Rectal smooth muscle tissue (tissue), 1 donor: ENCODE results near the gene IGF1R.

Experiments
- H3K27ac ChIP-seq: one replicate; pipeline ENCODE4 v1.7.0; 2013; ENCODE audit warnings: low read depth, low read length, inconsistent platforms
- H3K27me3 ChIP-seq: one replicate; pipeline ENCODE4 v1.7.0; 2013; ENCODE audit warnings: low read length; ENCODE audit not compliant: control insufficient read depth, insufficient read depth
- H3K36me3 ChIP-seq: one replicate; pipeline ENCODE4 v1.7.0; 2013; ENCODE audit warnings: low read length; ENCODE audit not compliant: control insufficient read depth, insufficient read depth
- H3K4me1 ChIP-seq: one replicate; pipeline ENCODE4 v1.7.0; 2013; ENCODE audit warnings: low read length; ENCODE audit not compliant: control insufficient read depth, insufficient read depth
- H3K4me3 ChIP-seq: one replicate; pipeline ENCODE4 v1.7.0; 2013; ENCODE audit warnings: low read length
- H3K9ac ChIP-seq: one replicate; pipeline ENCODE4 v1.7.0; 2013; ENCODE audit warnings: low read length

The IGF1R gene

GRCh38 chr15:98967916-98968315 lies 319.6 kb downstream of the IGF1R start:
- Histone ChIP-seq H3K27ac (no peak overlapping the region), H3K9ac (no peak overlapping the region), H3K27me3 (no peaks in the 10 kb centered on the region), H3K4me1 (peaks cover 3% of the 10 kb centered on the region), H3K4me3 (no peak overlapping the region), H3K36me3 (no peaks in the 10 kb centered on the region)

GRCh38 chr15:98968576-98968975 lies 320.2 kb downstream of the IGF1R start:
- Histone ChIP-seq H3K36me3 (no peaks in the 10 kb centered on the region), H3K27me3 (no peaks in the 10 kb centered on the region), H3K4me1 (peaks cover 3% of the 10 kb centered on the region)

GRCh38 chr15:98969126-98969735 lies 320.9 kb downstream of the IGF1R start:
- no peak overlapping the region for H3K4me3 ChIP-seq
- no peak overlapping the region for H3K9ac ChIP-seq
- no peaks in the 10 kb centered on the region for H3K27me3 ChIP-seq
- peaks cover 3% of the 10 kb centered on the region for H3K4me1 ChIP-seq
- H3K36me3 ChIP-seq, result no peaks in the 10 kb centered on the region
- H3K27ac ChIP-seq, result no peak overlapping the region

More at GRCh38 chr15:98968576-98968975, 320.2 kb downstream of the IGF1R start:
- Histone ChIP-seq H3K4me3 (no peak overlapping the region), H3K9ac (no peak overlapping the region), H3K27ac (no peak overlapping the region)

- no peaks in the 10 kb centered on the region for H3K36me3 ChIP-seq
- H3K27me3 ChIP-seq, result no peaks in the 10 kb centered on the region
- H3K27ac ChIP-seq, result no peak overlapping the region
- H3K4me1 ChIP-seq, result peaks cover 3% of the 10 kb centered on the region
- H3K9ac ChIP-seq, result no peak overlapping the region
- H3K4me3 ChIP-seq, result no peak overlapping the region
Observed at GRCh38 chr15:98970799-98971198, 322.5 kb downstream of the IGF1R start.

- H3K4me3 ChIP-seq, result no peak overlapping the region
- no peaks in the 10 kb centered on the region for H3K27me3 ChIP-seq
- no peak overlapping the region for H3K9ac ChIP-seq
- H3K27ac ChIP-seq, result no peak overlapping the region
- H3K4me1 ChIP-seq, result no peaks in the 10 kb centered on the region
- no peaks in the 10 kb centered on the region for H3K36me3 ChIP-seq
Observed at GRCh38 chr15:98976500-98976899, 328.2 kb downstream of the IGF1R start.

GRCh38 chr15:98977441-98977840 lies 329.1 kb downstream of the IGF1R start:
- Histone ChIP-seq H3K9ac (no peak overlapping the region), H3K27ac (no peak overlapping the region), H3K27me3 (no peaks in the 10 kb centered on the region), H3K4me3 (no peak overlapping the region), H3K4me1 (no peaks in the 10 kb centered on the region), H3K36me3 (no peaks in the 10 kb centered on the region)

- no peak overlapping the region for H3K27ac ChIP-seq
- H3K4me3 ChIP-seq, result no peak overlapping the region
- H3K9ac ChIP-seq, result no peak overlapping the region
- H3K4me1 ChIP-seq, result no peaks in the 10 kb centered on the region
- H3K36me3 ChIP-seq, result no peaks in the 10 kb centered on the region
- no peaks in the 10 kb centered on the region for H3K27me3 ChIP-seq
Observed at GRCh38 chr15:98978153-98978552, 329.8 kb downstream of the IGF1R start.

GRCh38 chr15:98980899-98981228 lies 332.5 kb downstream of the IGF1R start:
- H3K36me3 ChIP-seq, result no peaks in the 10 kb centered on the region
- no peak overlapping the region for H3K27ac ChIP-seq
- H3K9ac ChIP-seq, result no peak overlapping the region
- no peak overlapping the region for H3K4me3 ChIP-seq
- H3K4me1 ChIP-seq, result peaks cover 5% of the 10 kb centered on the region
- no peaks in the 10 kb centered on the region for H3K27me3 ChIP-seq

- Histone ChIP-seq H3K27me3 (no peaks in the 10 kb centered on the region), H3K9ac (no peak overlapping the region), H3K4me3 (no peak overlapping the region), H3K27ac (no peak overlapping the region), H3K36me3 (no peaks in the 10 kb centered on the region), H3K4me1 (peaks cover 5% of the 10 kb centered on the region)
Observed at GRCh38 chr15:98981851-98982722, 333.7 kb downstream of the IGF1R start.

- no peak overlapping the region for H3K9ac ChIP-seq
Observed at GRCh38 chr15:98983334-98983733, 335.0 kb downstream of the IGF1R start.

GRCh38 chr15:98986281-98986680 lies 337.9 kb downstream of the IGF1R start:
- Histone ChIP-seq H3K36me3 (no peaks in the 10 kb centered on the region), H3K9ac (no peak overlapping the region), H3K27ac (no peak overlapping the region), H3K4me1 (peaks cover 5% of the 10 kb centered on the region), H3K27me3 (no peaks in the 10 kb centered on the region), H3K4me3 (no peak overlapping the region)

More at GRCh38 chr15:98983334-98983733, 335.0 kb downstream of the IGF1R start:
- Histone ChIP-seq H3K36me3 (no peaks in the 10 kb centered on the region), H3K4me3 (no peak overlapping the region), H3K4me1 (peaks cover 5% of the 10 kb centered on the region), H3K27me3 (no peaks in the 10 kb centered on the region), H3K27ac (no peak overlapping the region)

GRCh38 chr15:98994892-98995291 lies 346.6 kb downstream of the IGF1R start:
- H3K27me3 ChIP-seq, result no peaks in the 10 kb centered on the region

GRCh38 chr15:98996169-98996568 lies 347.8 kb downstream of the IGF1R start:
- H3K36me3 ChIP-seq, result no peaks in the 10 kb centered on the region
- no peak overlapping the region for H3K4me3 ChIP-seq
- H3K4me1 ChIP-seq, result no peaks in the 10 kb centered on the region
- no peak overlapping the region for H3K9ac ChIP-seq
- no peak overlapping the region for H3K27ac ChIP-seq
- no peaks in the 10 kb centered on the region for H3K27me3 ChIP-seq

More at GRCh38 chr15:98994892-98995291, 346.6 kb downstream of the IGF1R start:
- no peaks in the 10 kb centered on the region for H3K4me1 ChIP-seq
- H3K4me3 ChIP-seq, result no peak overlapping the region
- no peaks in the 10 kb centered on the region for H3K36me3 ChIP-seq
- no peak overlapping the region for H3K9ac ChIP-seq
- no peak overlapping the region for H3K27ac ChIP-seq
